ENCODE data around the gene SHB. TPM values are rescaled to one million over a fixed set of nuclear protein-coding genes. Genes with fewer than 3 reads are reported as not detected.

Gene SHB
- total RNA-seq, 1 experiment from 2014 or later = 12.2 TPM

- peak; percentile 96 for ATAC-seq
- TF ChIP-seq NFE2L1 (CRISPR knock-in tag; IDR thresholded peaks at IDR 0.05) = no peak
- peak; percentile 97 for TF ChIP-seq CTCF (IDR thresholded peaks at IDR 0.05)
- Mint-ChIP-seq H3K36me3 (no peaks in the 10 kb centered on the region; the same call in 1 of the 2 replicates), H3K27ac (no peak overlapping the region), H3K9me3 (no peaks in the 10 kb centered on the region), H3K4me3 (no peak overlapping the region), H3K4me1 (0 out of 2 replicates have a peak, but pooled peaks cover 3% of the 10 kb centered on the region), H3K27me3 (ENCODE audit: low read depth) (no peaks in the 10 kb centered on the region)
- CTCF ChIA-PET = interaction anchor here (0.6 to 3.2 kb wide), 83 partner anchors 8 to 505 kb away, joined by 3 to 37 read pairs (median 4); partner anchors contain the start of genes ALDH1B1, SHB and SLC25A51
- POLR2A ChIA-PET = interaction anchor here (0.7 to 1.0 kb wide), 4 partner anchors 20 to 479 kb away, joined by 3 read pairs; partner anchors contain the start of gene ALDH1B1
- DNase-seq (ENCODE audit: low spot score) = peak; percentile 92
Measured at GRCh38 chr9:37913480-37914153, 155.4 kb downstream of the SHB start.

GRCh38 chr9:37911271-37911681 is 157.8 kb downstream of the SHB start:
- Mint-ChIP-seq H3K9me3 (no peaks in the 10 kb centered on the region), H3K4me3 (no peak overlapping the region), H3K27ac (no peak overlapping the region), H3K27me3 (ENCODE audit: low read depth) (peaks cover under 1% of the 10 kb centered on the region; the same call in 1 of the 2 replicates), H3K4me1 (0 out of 2 replicates have a peak, but pooled peaks cover 3% of the 10 kb centered on the region), H3K36me3 (no peaks in the 10 kb centered on the region)
- POLR2A ChIA-PET = no interaction called here
- TF ChIP-seq CBFB (CRISPR knock-in tag; IDR thresholded peaks at IDR 0.05; ENCODE audit: low read depth) = no peak
- no peak for TF ChIP-seq TEAD4 (CRISPR knock-in tag; IDR thresholded peaks at IDR 0.05)
- no peak for TF ChIP-seq IRF1 (CRISPR knock-in tag; IDR thresholded peaks at IDR 0.05)
- TF ChIP-seq SP1 (CRISPR knock-in tag; conservative IDR thresholded peaks at IDR 0.05) = no peak
- TF ChIP-seq FOXK1 (CRISPR knock-in tag; IDR thresholded peaks at IDR 0.05) = no peak
- no peak for TF ChIP-seq FOXP4 (CRISPR knock-in tag; IDR thresholded peaks at IDR 0.05)
- no peak for TF ChIP-seq ZSCAN18 (CRISPR knock-in tag; IDR thresholded peaks at IDR 0.05)
- no peak for TF ChIP-seq OVOL2 (CRISPR knock-in tag; IDR thresholded peaks at IDR 0.05; ENCODE audit: borderline replicate concordance)
- TF ChIP-seq ETV6 (CRISPR knock-in tag; IDR thresholded peaks at IDR 0.05) = no peak
- TF ChIP-seq E2F1 (CRISPR knock-in tag; IDR thresholded peaks at IDR 0.05) = no peak
- TF ChIP-seq CTCF (IDR thresholded peaks at IDR 0.05) = no peak
- TF ChIP-seq NR1H2 (CRISPR knock-in tag; IDR thresholded peaks at IDR 0.05) = no peak
- CTCF ChIA-PET = interaction anchor here (1.6 to 2.1 kb wide), 2 partner anchors 175 to 353 kb away, joined by 4 to 7 read pairs; no protein-coding TSS in a partner anchor
- DNase-seq (ENCODE audit: low spot score) (no peak), ATAC-seq (no peak)

Measured in WTC11 (cell line).